ENCODE data around the gene KCNA3. TPM values are rescaled to one million over a fixed set of nuclear protein-coding genes. Genes with fewer than 3 reads are reported as not detected.

The KCNA3 gene
- total RNA-seq, 1 experiment from 2014 or later, result not detected

DNA sequence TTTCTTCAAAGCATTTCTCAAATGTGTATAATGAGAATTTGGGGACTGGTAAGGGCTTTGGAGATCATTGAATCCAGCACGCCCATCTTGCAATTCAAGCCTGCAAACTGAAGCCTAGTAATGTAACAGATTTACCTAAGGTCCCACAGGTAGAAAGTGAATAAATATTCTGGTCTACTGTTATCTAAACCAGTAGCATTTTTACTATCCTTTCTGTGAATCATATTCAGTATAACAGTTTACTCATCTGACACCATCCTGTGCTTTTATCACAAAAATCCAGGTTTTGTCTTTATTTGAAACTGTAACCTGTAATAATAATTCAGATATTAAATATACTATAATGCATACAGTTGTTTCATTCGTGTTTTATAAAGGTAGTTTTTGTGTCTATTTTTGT is 17.4 kb downstream of the KCNA3 start:
- ChIA-PET CTCF (no interaction called here), POLR2A (ENCODE audit: unreplicated experiment) (no interaction called here)

DNA sequence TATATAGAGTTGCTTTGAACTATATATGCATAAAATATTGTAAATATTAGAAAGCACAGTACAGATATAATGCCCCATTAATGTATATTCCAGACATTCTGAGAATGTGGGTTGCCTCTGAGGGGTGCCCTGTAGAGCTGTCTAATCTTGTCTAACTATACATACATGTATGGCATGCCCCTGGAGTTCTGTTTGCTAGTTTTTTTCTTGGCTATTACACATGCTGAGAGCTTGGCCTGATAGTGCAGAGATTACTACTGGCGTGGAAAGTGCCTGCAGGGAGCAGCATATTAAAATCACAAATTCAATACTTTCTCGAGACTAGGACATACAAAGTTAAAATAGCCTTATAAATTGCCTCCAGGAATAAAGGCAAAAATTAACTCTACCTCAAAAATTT is 24.1 kb downstream of the KCNA3 start:
- Histone ChIP-seq H4K20me1 (ENCODE audit: low read length) (no peaks in the 10 kb centered on the region), H3K9ac (ENCODE audit: low read length) (no peak overlapping the region), H3K36me3 (ENCODE audit: low read depth, low read length) (no peaks in the 10 kb centered on the region), H3K4me3 (ENCODE audit: low read length) (no peak overlapping the region), H3K9me3 (ENCODE audit: low read length) (no peaks in the 10 kb centered on the region), H3K79me2 (ENCODE audit: low read length) (no peaks in the 10 kb centered on the region), H3F3A (ENCODE audit: low read length, unreplicated experiment) (no peaks in the 10 kb centered on the region), H3K9me2 (replicated peaks; ENCODE audit: low read length) (no peaks in the 10 kb centered on the region), H3K4me1 (ENCODE audit: insufficient read depth, low read length) (peaks cover 3% of the 10 kb centered on the region; the same call in 1 of the 2 replicates), H2AFZ (ENCODE audit: low read length) (no peak overlapping the region), H3K27ac (ENCODE audit: low read length) (no peak overlapping the region), H3K4me2 (ENCODE audit: low read length) (no peak overlapping the region), H3K27me3 (ENCODE audit: low read length) (peaks cover 19% of the 10 kb centered on the region)
- POLR2A ChIA-PET (ENCODE audit: unreplicated experiment), result no interaction called here
- BruUV-seq (replicated peaks), result no TSS peak
- TF ChIP-seq, protein P1, sequence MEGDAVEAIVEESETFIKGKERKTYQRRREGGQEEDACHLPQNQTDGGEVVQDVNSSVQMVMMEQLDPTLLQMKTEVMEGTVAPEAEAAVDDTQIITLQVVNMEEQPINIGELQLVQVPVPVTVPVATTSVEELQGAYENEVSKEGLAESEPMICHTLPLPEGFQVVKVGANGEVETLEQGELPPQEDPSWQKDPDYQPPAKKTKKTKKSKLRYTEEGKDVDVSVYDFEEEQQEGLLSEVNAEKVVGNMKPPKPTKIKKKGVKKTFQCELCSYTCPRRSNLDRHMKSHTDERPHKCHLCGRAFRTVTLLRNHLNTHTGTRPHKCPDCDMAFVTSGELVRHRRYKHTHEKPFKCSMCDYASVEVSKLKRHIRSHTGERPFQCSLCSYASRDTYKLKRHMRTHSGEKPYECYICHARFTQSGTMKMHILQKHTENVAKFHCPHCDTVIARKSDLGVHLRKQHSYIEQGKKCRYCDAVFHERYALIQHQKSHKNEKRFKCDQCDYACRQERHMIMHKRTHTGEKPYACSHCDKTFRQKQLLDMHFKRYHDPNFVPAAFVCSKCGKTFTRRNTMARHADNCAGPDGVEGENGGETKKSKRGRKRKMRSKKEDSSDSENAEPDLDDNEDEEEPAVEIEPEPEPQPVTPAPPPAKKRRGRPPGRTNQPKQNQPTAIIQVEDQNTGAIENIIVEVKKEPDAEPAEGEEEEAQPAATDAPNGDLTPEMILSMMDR (conservative IDR thresholded peaks at IDR 0.05; ENCODE audit: low read depth, low read length), result no peak
- TF ChIP-seq EZH2 (IDR thresholded peaks at IDR 0.05; ENCODE audit: low read length, unreplicated experiment), result no peak
- no peak for ATAC-seq
- CTCF ChIA-PET, result no interaction called here
- intact Hi-C loops (cut with micrococcal nuclease), result no loop called here
- no peak for DNase-seq

More for the DNA sequence above, 17.4 kb downstream of the KCNA3 start:
- Histone ChIP-seq H3K27ac (ENCODE audit: low read length) (no peak overlapping the region), H3K9me3 (ENCODE audit: low read length) (no peaks in the 10 kb centered on the region), H2AFZ (ENCODE audit: low read length) (no peak overlapping the region), H3K4me1 (ENCODE audit: insufficient read depth, low read length) (no peaks in the 10 kb centered on the region), H3K4me3 (ENCODE audit: low read length) (no peak overlapping the region), H3K27me3 (ENCODE audit: low read length) (peaks cover 45% of the 10 kb centered on the region), H3K36me3 (ENCODE audit: low read depth, low read length) (no peaks in the 10 kb centered on the region), H3K79me2 (ENCODE audit: low read length) (no peaks in the 10 kb centered on the region), H4K20me1 (ENCODE audit: low read length) (no peaks in the 10 kb centered on the region), H3K4me2 (ENCODE audit: low read length) (no peak overlapping the region), H3F3A (ENCODE audit: low read length, unreplicated experiment) (no peaks in the 10 kb centered on the region), H3K9me2 (replicated peaks; ENCODE audit: low read length) (no peaks in the 10 kb centered on the region), H3K9ac (ENCODE audit: low read length) (no peak overlapping the region)
- ATAC-seq, result no peak
- no TSS peak for BruUV-seq (replicated peaks)
- TF ChIP-seq, protein P1 (conservative IDR thresholded peaks at IDR 0.05; ENCODE audit: low read depth, low read length), result no peak
- TF ChIP-seq EZH2phosphoT487 (IDR thresholded peaks at IDR 0.05; ENCODE audit: borderline replicate concordance, low read length), result no peak
- TF ChIP-seq EZH2 (IDR thresholded peaks at IDR 0.05; ENCODE audit: low read length, unreplicated experiment), result no peak
- intact Hi-C loops (cut with micrococcal nuclease), result no loop called here
- no peak for DNase-seq

DNA sequence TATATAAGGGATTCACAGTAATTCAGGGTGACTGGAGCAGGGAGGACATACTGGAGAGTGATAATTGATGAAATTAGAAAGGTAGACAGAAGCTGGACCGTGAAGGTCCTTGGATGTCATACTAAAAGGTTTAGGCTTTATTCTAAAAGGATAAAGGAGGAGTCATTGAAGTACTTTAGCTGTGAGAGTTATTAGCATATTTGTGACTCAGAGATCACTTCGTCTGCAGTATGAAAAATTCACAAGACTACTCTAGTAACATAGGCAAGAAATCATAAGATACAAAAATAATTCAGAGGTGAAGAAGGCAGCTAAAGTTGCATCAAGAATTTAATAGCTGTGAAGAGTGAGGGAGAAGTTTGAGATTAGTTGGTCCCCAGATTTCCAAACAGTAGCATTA is 26.3 kb downstream of the KCNA3 start:
- intact Hi-C loops (cut with micrococcal nuclease), result no loop called here
- TF ChIP-seq EZH2phosphoT487 (IDR thresholded peaks at IDR 0.05; ENCODE audit: borderline replicate concordance, low read length), result no peak
- no peak for TF ChIP-seq EZH2 (IDR thresholded peaks at IDR 0.05; ENCODE audit: low read length, unreplicated experiment)
- TF ChIP-seq, protein P1 (conservative IDR thresholded peaks at IDR 0.05; ENCODE audit: low read depth, low read length), result no peak
- DNase-seq (no peak), ATAC-seq (no peak)
- Histone ChIP-seq H3K36me3 (ENCODE audit: low read depth, low read length) (no peaks in the 10 kb centered on the region), H2AFZ (ENCODE audit: low read length) (no peak overlapping the region), H3F3A (ENCODE audit: low read length, unreplicated experiment) (no peaks in the 10 kb centered on the region), H4K20me1 (ENCODE audit: low read length) (no peaks in the 10 kb centered on the region), H3K9me2 (replicated peaks; ENCODE audit: low read length) (no peaks in the 10 kb centered on the region), H3K4me2 (ENCODE audit: low read length) (no peak overlapping the region), H3K9me3 (ENCODE audit: low read length) (no peaks in the 10 kb centered on the region), H3K27ac (ENCODE audit: low read length) (no peak overlapping the region), H3K79me2 (ENCODE audit: low read length) (no peaks in the 10 kb centered on the region), H3K4me3 (ENCODE audit: low read length) (no peak overlapping the region), H3K9ac (ENCODE audit: low read length) (no peak overlapping the region), H3K4me1 (ENCODE audit: insufficient read depth, low read length) (peaks cover 3% of the 10 kb centered on the region; the same call in 1 of the 2 replicates), H3K27me3 (ENCODE audit: low read length) (peaks cover 16% of the 10 kb centered on the region)
- BruUV-seq (replicated peaks), result no TSS peak
- POLR2A ChIA-PET (ENCODE audit: unreplicated experiment), result no interaction called here
- CTCF ChIA-PET, result no interaction called here

Data from PC-3 (cell line).